Measurements from ENCODE around the gene PITPNB.

PITPNB gene

GRCh38 chr22:27892064-27892463 is 27.0 kb downstream of the PITPNB start:
- no peak overlapping the region for H3K27ac ChIP-seq
- H3K36me3 ChIP-seq (ENCODE audit: insufficient read depth) = peaks cover 8% of the 10 kb centered on the region; the same call in 1 of the 2 replicates
- no peak overlapping the region for H2AFZ ChIP-seq (ENCODE audit: low read depth)
- H3K9ac ChIP-seq = no peak overlapping the region
- H3K4me1 ChIP-seq (ENCODE audit: low read depth, poor library complexity, severe bottlenecking) = peaks cover 62% of the 10 kb centered on the region
- H4K20me1 ChIP-seq (ENCODE audit: insufficient read depth) = no peaks in the 10 kb centered on the region; the same call in 1 of the 2 replicates
- peaks cover 44% of the 10 kb centered on the region for H3K79me2 ChIP-seq (ENCODE audit: insufficient read depth, low read depth)
- no peak overlapping the region for H3K4me3 ChIP-seq (IDR thresholded peaks at IDR 0.05; ENCODE audit: insufficient read depth, low read depth, low read length)
- no peak for TF ChIP-seq CTCF (conservative IDR thresholded peaks at IDR 0.05; ENCODE audit: low read depth, low read length)
- no peaks in the 10 kb centered on the region for H3K27me3 ChIP-seq (ENCODE audit: insufficient read depth, low read depth)
- H3K4me2 ChIP-seq = no peak overlapping the region

- Histone ChIP-seq H3K4me2 (no peak overlapping the region), H3K27me3 (ENCODE audit: insufficient read depth, low read depth) (no peaks in the 10 kb centered on the region), H3K9ac (no peak overlapping the region), H3K36me3 (ENCODE audit: insufficient read depth) (no peaks in the 10 kb centered on the region; the same call in 1 of the 2 replicates), H3K27ac (no peak overlapping the region; the same call in 1 of the 2 replicates), H2AFZ (ENCODE audit: low read depth) (no peak overlapping the region), H4K20me1 (ENCODE audit: insufficient read depth) (no peaks in the 10 kb centered on the region), H3K4me3 (IDR thresholded peaks at IDR 0.05; ENCODE audit: insufficient read depth, low read depth, low read length) (no peak overlapping the region), H3K4me1 (ENCODE audit: low read depth, poor library complexity, severe bottlenecking) (peaks cover 35% of the 10 kb centered on the region), H3K79me2 (ENCODE audit: insufficient read depth, low read depth) (peaks cover 26% of the 10 kb centered on the region; the same call in 1 of the 2 replicates)
- no peak for TF ChIP-seq CTCF (conservative IDR thresholded peaks at IDR 0.05; ENCODE audit: low read depth, low read length)
Observed at GRCh38 chr22:27888310-27888709, 30.7 kb downstream of the PITPNB start.

- Histone ChIP-seq H3K9ac (no peak overlapping the region), H3K4me3 (IDR thresholded peaks at IDR 0.05; ENCODE audit: insufficient read depth, low read depth, low read length) (no peak overlapping the region), H3K27me3 (ENCODE audit: insufficient read depth, low read depth) (no peaks in the 10 kb centered on the region), H2AFZ (ENCODE audit: low read depth) (no peak overlapping the region), H3K79me2 (ENCODE audit: insufficient read depth, low read depth) (peaks cover 17% of the 10 kb centered on the region; the same call in 1 of the 2 replicates), H3K4me2 (peak overlapping the region; percentile 10; the same call in 1 of the 2 replicates), H3K27ac (no peak overlapping the region; the same call in 1 of the 2 replicates), H4K20me1 (ENCODE audit: insufficient read depth) (no peaks in the 10 kb centered on the region), H3K4me1 (ENCODE audit: low read depth, poor library complexity, severe bottlenecking) (peaks cover 26% of the 10 kb centered on the region), H3K36me3 (ENCODE audit: insufficient read depth) (no peaks in the 10 kb centered on the region; the same call in 1 of the 2 replicates)
- peak; percentile 59 for TF ChIP-seq CTCF (conservative IDR thresholded peaks at IDR 0.05; ENCODE audit: low read depth, low read length)
Observed at GRCh38 chr22:27886843-27887151, 32.3 kb downstream of the PITPNB start.

- peaks cover 5% of the 10 kb centered on the region for H4K20me1 ChIP-seq (ENCODE audit: insufficient read depth)
- H3K27me3 ChIP-seq (ENCODE audit: insufficient read depth, low read depth) = no peaks in the 10 kb centered on the region
- peaks cover 32% of the 10 kb centered on the region for H3K4me1 ChIP-seq (ENCODE audit: low read depth, poor library complexity, severe bottlenecking)
- H3K27ac ChIP-seq = no peak overlapping the region
- peak; percentile 88 for TF ChIP-seq CTCF (conservative IDR thresholded peaks at IDR 0.05; ENCODE audit: low read depth, low read length)
- no peak overlapping the region for H3K4me3 ChIP-seq (IDR thresholded peaks at IDR 0.05; ENCODE audit: insufficient read depth, low read depth, low read length)
- H2AFZ ChIP-seq (ENCODE audit: low read depth) = no peak overlapping the region
- no peak overlapping the region; the same call in 1 of the 2 replicates for H3K4me2 ChIP-seq
- no peaks in the 10 kb centered on the region; the same call in 1 of the 2 replicates for H3K36me3 ChIP-seq (ENCODE audit: insufficient read depth)
- no peak overlapping the region for H3K9ac ChIP-seq
- peaks cover 11% of the 10 kb centered on the region; the same call in 1 of the 2 replicates for H3K79me2 ChIP-seq (ENCODE audit: insufficient read depth, low read depth)
Observed at GRCh38 chr22:27885977-27886842, 32.8 kb downstream of the PITPNB start.

All from KMS-11 (cell line).